H1 (cell line): ENCODE data around the gene INPP5A. TPM values are rescaled to one million over a fixed set of nuclear protein-coding genes. Genes with fewer than 3 reads are reported as not detected.
A peak's percentile ranks its signal among the peaks of the same experiment; 100 is the strongest.

Experiments
- CTCF ChIA-PET: fragments of 300-600 bp; sonication (Branson Sonifier 250); formaldehyde crosslinking; loops from one replicate; lab custom pipeline; 2021; ENCODE audit not compliant: partially characterized antibody; lab: Charles Lee
- POLR2A ChIA-PET: fragments of 300-600 bp; sonication (Branson Sonifier 250); formaldehyde crosslinking; loops from one replicate; lab custom pipeline; 2021; ENCODE audit warnings: inconsistent platforms; ENCODE audit not compliant: partially characterized antibody; lab: Charles Lee
- DNase-seq, 2 experiments: peaks; one replicate each; pipeline versions ENCODE4 v3.0.0 to v3.0.0-alpha.2; 2010 to 2022; ENCODE audit warnings: low spot score in 2 of 2, low read depth in 1 of 2, mixed read lengths in 1 of 2
- FAIRE-seq: peaks from 2 replicates; lab custom pipeline; 2011; peaks lifted over from hg19 to GRCh38; lab: Jason Lieb, UNC
- H2AFZ ChIP-seq: 2 replicates; pipeline ENCODE4 v1.8.1; 2012; ENCODE audit warnings: low read length, inconsistent platforms
- H2AK5ac ChIP-seq: 2 replicates; pipeline ENCODE4 v1.6.1; 2013; ENCODE audit warnings: low read depth, low read length
- H2BK120ac ChIP-seq: replicated peaks from 2 replicates; pipeline ENCODE3; 2013; ENCODE audit warnings: low read depth, low read length, inconsistent platforms
- H2BK12ac ChIP-seq: 2 replicates; pipeline ENCODE4 v1.6.1; 2013; ENCODE audit warnings: low read depth, low read length
- H2BK15ac ChIP-seq: 2 replicates; pipeline ENCODE4 v1.6.1; 2013; ENCODE audit warnings: low read length
- H2BK20ac ChIP-seq: 2 replicates; pipeline ENCODE4 v1.6.1; 2013; ENCODE audit warnings: low read length
- H2BK5ac ChIP-seq: 2 replicates; pipeline ENCODE4 v1.6.1; 2013; ENCODE audit warnings: low read depth, low read length
- H3K14ac ChIP-seq: 2 replicates; pipeline ENCODE4 v1.6.1; 2013; ENCODE audit warnings: inconsistent platforms; ENCODE audit not compliant: insufficient read length
- H3K18ac ChIP-seq: 2 replicates; pipeline ENCODE4 v1.6.1; 2013; ENCODE audit warnings: low read length; ENCODE audit errors: extremely low read depth
- H3K23ac ChIP-seq: 2 replicates; pipeline ENCODE4 v1.6.1; 2013; ENCODE audit warnings: inconsistent platforms; ENCODE audit not compliant: insufficient read length
- H3K23me2 ChIP-seq: 2 replicates; pipeline ENCODE4 v1.6.1; 2013; ENCODE audit warnings: low read depth, low read length
- H3K27ac ChIP-seq: 2 replicates; pipeline ENCODE4 v1.6.1; 2011; ENCODE audit warnings: low read depth, low read length, inconsistent platforms
- H3K27me3 ChIP-seq, 4 experiments: replicated peaks in 1 of 4; 1 replicate in 1 of 4; 2 replicates in 3 of 4; pipeline versions ENCODE4 v1.6.1 to v1.8.1; 2011 to 2013; ENCODE audit warnings: low read length in 3 of 4, mild to moderate bottlenecking in 3 of 4, inconsistent platforms in 2 of 4, mixed read lengths in 2 of 4, moderate library complexity in 1 of 4; ENCODE audit not compliant: control insufficient read depth in 3 of 4, insufficient read depth in 3 of 4; ENCODE audit errors: extremely low read depth in 1 of 4
- H3K36me3 ChIP-seq, 4 experiments: 2 replicates each; pipeline versions ENCODE4 v1.6.1 to v1.8.1; 2011 to 2013; ENCODE audit warnings: mild to moderate bottlenecking in 4 of 4, low read length in 3 of 4, moderate library complexity in 2 of 4, control low read depth in 1 of 4, inconsistent platforms in 1 of 4; ENCODE audit not compliant: insufficient read depth in 4 of 4, control insufficient read depth in 2 of 4
- H3K4ac ChIP-seq: replicated peaks from 2 replicates; pipeline ENCODE3; 2013; ENCODE audit warnings: low read length, low read depth, mixed read lengths, inconsistent platforms; ENCODE audit not compliant: insufficient read length
- H3K4me1 ChIP-seq, 4 experiments: replicated peaks in 1 of 4; 1 replicate in 1 of 4; 2 replicates in 3 of 4; pipeline versions ENCODE4 v1.6.1 to v1.8.1; 2011 to 2013; ENCODE audit warnings: low read length in 3 of 4, inconsistent platforms in 2 of 4, mixed read lengths in 1 of 4; ENCODE audit not compliant: insufficient read depth in 4 of 4, control insufficient read depth in 3 of 4
- H3K4me2 ChIP-seq, 2 experiments: 2 replicates each; pipeline versions ENCODE4 v1.6.1 to v1.8.1; 2011 to 2013; ENCODE audit warnings: low read depth in 2 of 2, low read length in 2 of 2, control low read depth in 1 of 2, inconsistent platforms in 1 of 2, mild to moderate bottlenecking in 1 of 2; ENCODE audit not compliant: insufficient read depth in 1 of 2
- H3K4me3 ChIP-seq, 4 experiments: fragments of 200-600, 300-600 bp in 1 of 4; sonication (generic), shearing (Covaris generic), sonication (Bioruptor Twin) in 1 of 4; 2 replicates each; pipeline versions ENCODE4 v1.5.1 to v1.8.1; 2011 to 2016; ENCODE audit warnings: low read length in 4 of 4, low read depth in 3 of 4, control low read depth in 2 of 4, inconsistent platforms in 2 of 4, mild to moderate bottlenecking in 2 of 4, mixed read lengths in 1 of 4, moderate library complexity in 1 of 4; ENCODE audit not compliant: insufficient read depth in 2 of 4; ENCODE audit errors: extremely low read depth in 1 of 4
- H3K56ac ChIP-seq: replicated peaks from 2 replicates; pipeline ENCODE3; 2013; ENCODE audit warnings: low read depth, mild to moderate bottlenecking, mixed read lengths, low read length, inconsistent platforms; ENCODE audit not compliant: insufficient read length
- H3K79me1 ChIP-seq: 2 replicates; pipeline ENCODE4 v1.6.1; 2013; ENCODE audit warnings: low read depth, low read length, control low read depth
- H3K79me2 ChIP-seq, 2 experiments: 2 replicates each; pipeline versions ENCODE4 v1.6.1 to v1.8.1; 2012 to 2013; ENCODE audit warnings: low read length in 2 of 2, mild to moderate bottlenecking in 2 of 2, inconsistent platforms in 1 of 2; ENCODE audit not compliant: insufficient read depth in 2 of 2, control insufficient read depth in 1 of 2
- H3K9ac ChIP-seq, 4 experiments: replicated peaks in 1 of 4; 1 replicate in 1 of 4; 2 replicates in 3 of 4; pipeline versions ENCODE4 v1.6.1 to v1.8.1; 2011 to 2013; ENCODE audit warnings: low read depth in 3 of 4, low read length in 3 of 4, control low read depth in 2 of 4, mild to moderate bottlenecking in 2 of 4, moderate library complexity in 2 of 4, inconsistent platforms in 1 of 4; ENCODE audit errors: extremely low read depth in 1 of 4
- H3K9me3 ChIP-seq, 2 experiments: 2 replicates each; pipeline versions ENCODE4 v1.6.1 to v1.8.1; 2012 to 2013; ENCODE audit warnings: mild to moderate bottlenecking in 2 of 2, moderate library complexity in 2 of 2, control low read depth in 1 of 2, inconsistent platforms in 1 of 2, low read depth in 1 of 2, low read length in 1 of 2, mixed read lengths in 1 of 2; ENCODE audit not compliant: insufficient read depth in 2 of 2
- H4K20me1 ChIP-seq, 2 experiments: replicated peaks in 1 of 2; 2 replicates each; pipeline versions ENCODE3 to v1.8.1; 2011 to 2013; ENCODE audit warnings: inconsistent platforms in 2 of 2, low read length in 2 of 2, mild to moderate bottlenecking in 1 of 2; ENCODE audit not compliant: insufficient read depth in 2 of 2, control insufficient read depth in 1 of 2
- H4K5ac ChIP-seq: 2 replicates; pipeline ENCODE4 v1.6.1; 2013; ENCODE audit warnings: low read length, low read depth, mixed read lengths, inconsistent platforms; ENCODE audit not compliant: insufficient read length
- H4K8ac ChIP-seq: 2 replicates; pipeline ENCODE4 v1.8.0; 2013; ENCODE audit warnings: mild to moderate bottlenecking, moderate library complexity, low read length, inconsistent platforms; ENCODE audit not compliant: insufficient read depth; ENCODE audit errors: extremely low read depth
- H4K91ac ChIP-seq: replicated peaks from 2 replicates; pipeline ENCODE3; 2013; ENCODE audit warnings: low read length, mixed read lengths, inconsistent platforms; ENCODE audit not compliant: insufficient read length
- USF2 ChIP-seq: IDR thresholded peaks from 2 replicates; pipeline ENCODE4 v1.6.1; 2011; ENCODE audit warnings: low read length, improper control_type of control experiment
- whole genome bisulfite sequencing, 2 experiments: shearing (Covaris generic) in 1 of 2; methylation state at CpG; one replicate each; pipeline versions ENCODE4 v1.1.6 to v1.1.7; 2013 to 2015; ENCODE audit warnings: low lambda C conversion rate in 2 of 2, mixed read lengths in 2 of 2, inconsistent platforms in 1 of 2, low coverage in 1 of 2, missing lambda C conversion rate in 1 of 2; ENCODE audit not compliant: insufficient replicate concordance in 2 of 2, insufficient coverage in 1 of 2, insufficient read length in 1 of 2; ENCODE audit errors: extremely low coverage in 1 of 2, missing lambda C conversion rate in 1 of 2; 5-methylcytosine and 5-hydroxymethylcytosine counted together
- polyA plus RNA-seq, 7 experiments: library from polyadenylated mRNA; depleted of rRNA in 3 of 7; stranded (reverse) in 5 of 7; unstranded in 2 of 7; fragments of >200 nt in 5 of 7; fragments of 200-250 nt in 2 of 7; gene quantifications; 1 replicate in 5 of 7; 2 replicates in 1 of 7; 4 replicates in 1 of 7; pipeline versions ENCODE4 v1.2.1 to v1.2.3, GENCODE V29; 2011 to 2013; ENCODE audit warnings: missing spikeins in 2 of 7, mixed read lengths in 2 of 7
- total RNA-seq: library from RNA; stranded (reverse); fragmentation: NEBNext Ultra II Directional; extraction: Animal tissue kit (Norgen Biotek cat#: 25700); gene quantifications from 2 replicates; pipeline ENCODE4 v1.2.1, GENCODE V29; 2021

The INPP5A gene
- total and polyA plus RNA-seq, 2 of the 8 experiments (the other 6 are each of a cell fraction or from before 2014, with no cell fraction given) = 19.7 to 27.5 TPM

DNA sequence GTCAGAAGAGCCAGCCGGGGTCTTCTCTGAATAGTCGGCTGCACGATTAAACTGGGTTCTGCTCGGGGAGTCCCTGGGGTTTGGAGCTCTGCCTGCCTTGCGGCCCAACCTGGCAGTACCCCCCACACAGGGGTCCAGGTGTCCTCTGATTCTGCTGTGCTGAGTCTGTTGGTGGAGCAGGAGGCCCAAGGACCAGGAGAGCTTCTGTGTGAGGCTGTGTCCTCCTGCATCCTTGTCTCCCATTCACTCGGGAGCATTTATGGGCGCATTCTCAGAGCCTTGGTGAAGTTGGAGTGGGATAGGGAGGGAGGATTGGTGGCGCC, 14.2 kb downstream of the INPP5A start:
- 94% methylated on average over 8 of the region's 8 CpGs; no CpG with 5 or more reads in 1 of the 2 experiments for WGBS, 2 experiments
- no peak overlapping the region for H2BK12ac ChIP-seq
- ChIA-PET POLR2A (interaction anchor here (1.1 kb wide), 1 partner anchor 21 kb away, joined by 3 read pairs; no protein-coding TSS in a partner anchor), CTCF (interaction anchor here (1.0 to 1.7 kb wide), 6 partner anchors 9 to 309 kb away, joined by 3 to 5 read pairs (median 4); no protein-coding TSS in a partner anchor)
- H3K79me2 ChIP-seq = peaks cover 3 to 27% of the 10 kb centered on the region in 2 experiments
- H2BK15ac ChIP-seq = no peak overlapping the region
- FAIRE-seq = no peak
- H3K4me2 ChIP-seq = no peak overlapping the region
- no peak overlapping the region for H4K91ac ChIP-seq
- no peak overlapping the region for H3K23ac ChIP-seq
- H3K23me2 ChIP-seq = peaks cover under 1% of the 10 kb centered on the region; the same call in 1 of the 2 replicates
- no peak overlapping the region for H3K18ac ChIP-seq
- H3K36me3 ChIP-seq = no peaks in the 10 kb centered on the region
- H3K79me1 ChIP-seq = peaks cover 21% of the 10 kb centered on the region
- no peak overlapping the region for H2AFZ ChIP-seq
- no peak overlapping the region for H3K14ac ChIP-seq
- H3K27ac ChIP-seq = no peak overlapping the region
- no peak overlapping the region for H2BK20ac ChIP-seq
- H3K4ac ChIP-seq = no peak overlapping the region
- no peak overlapping the region for H3K9ac ChIP-seq
- no peak overlapping the region for H2AK5ac ChIP-seq
- peaks cover 4 to 33% of the 10 kb centered on the region in 2 experiments for H4K20me1 ChIP-seq
- TF ChIP-seq USF2 = no peak
- no peak overlapping the region for H3K4me3 ChIP-seq
- H3K56ac ChIP-seq = no peak overlapping the region
- H3K9me3 ChIP-seq = no peaks in the 10 kb centered on the region
- no peak overlapping the region for H2BK120ac ChIP-seq
- no peak overlapping the region for H4K5ac ChIP-seq
- H4K8ac ChIP-seq = peak overlapping the region; percentile 57; the same call in 1 of the 2 replicates
- H2BK5ac ChIP-seq = no peak overlapping the region
- no peaks in the 10 kb centered on the region; a peak in 1 of 7 replicates for H3K27me3 ChIP-seq
- no peak for DNase-seq
- H3K4me1 ChIP-seq = no peaks in the 10 kb centered on the region; a peak in 1 of 7 replicates
